ENCODE results near the gene TMEM132D. TPM values are rescaled to one million over a fixed set of nuclear protein-coding genes. Genes with fewer than 3 reads are reported as not detected.

Gene TMEM132D
- total RNA-seq, 1 experiment from 2014 or later: not detected

GRCh38 chr12:129672110-129672509 lies 231.7 kb downstream of the TMEM132D start:
- no peak for DNase-seq (ENCODE audit: extremely low read depth, low read depth)

- DNase-seq (ENCODE audit: extremely low read depth, low read depth): no peak
These were observed 233.4 kb downstream of the TMEM132D start for GRCh38 chr12:129670256-129670920.

GRCh38 chr12:129665414-129665813 lies 238.4 kb downstream of the TMEM132D start:
- no peak for DNase-seq (ENCODE audit: extremely low read depth, low read depth)

GRCh38 chr12:129662234-129662633 lies 241.6 kb downstream of the TMEM132D start:
- no peak for DNase-seq (ENCODE audit: extremely low read depth, low read depth)

GRCh38 chr12:129660946-129661345 lies 242.9 kb downstream of the TMEM132D start:
- DNase-seq (ENCODE audit: extremely low read depth, low read depth): no peak

- DNase-seq (ENCODE audit: extremely low read depth, low read depth): no peak
These were observed 243.7 kb downstream of the TMEM132D start for GRCh38 chr12:129659961-129660622.

- no peak for DNase-seq (ENCODE audit: extremely low read depth, low read depth)
These were observed 246.6 kb downstream of the TMEM132D start for GRCh38 chr12:129657179-129657578.

- no peak for DNase-seq (ENCODE audit: extremely low read depth, low read depth)
These were observed 251.9 kb downstream of the TMEM132D start for GRCh38 chr12:129651951-129652350.

- DNase-seq (ENCODE audit: extremely low read depth, low read depth): no peak
These were observed 261.9 kb downstream of the TMEM132D start for GRCh38 chr12:129641926-129642325.

- DNase-seq (ENCODE audit: extremely low read depth, low read depth): no peak
These were observed 268.7 kb downstream of the TMEM132D start for GRCh38 chr12:129635021-129635685.

- DNase-seq (ENCODE audit: extremely low read depth, low read depth): no peak
These were observed 272.5 kb downstream of the TMEM132D start for GRCh38 chr12:129631316-129631715.

- no peak for DNase-seq (ENCODE audit: extremely low read depth, low read depth)
These were observed 273.9 kb downstream of the TMEM132D start for GRCh38 chr12:129629901-129630300.

GRCh38 chr12:129622566-129622965 lies 281.3 kb downstream of the TMEM132D start:
- no peak for DNase-seq (ENCODE audit: extremely low read depth, low read depth)

- DNase-seq (ENCODE audit: extremely low read depth, low read depth): no peak
These were observed 284.6 kb downstream of the TMEM132D start for GRCh38 chr12:129619271-129619670.

GRCh38 chr12:129617849-129618248 lies 286.0 kb downstream of the TMEM132D start:
- no peak for DNase-seq (ENCODE audit: extremely low read depth, low read depth)

GRCh38 chr12:129615001-129615400 lies 288.8 kb downstream of the TMEM132D start:
- no peak for DNase-seq (ENCODE audit: extremely low read depth, low read depth)

- DNase-seq (ENCODE audit: extremely low read depth, low read depth): no peak
These were observed 289.5 kb downstream of the TMEM132D start for GRCh38 chr12:129614221-129614885.

- DNase-seq (ENCODE audit: extremely low read depth, low read depth): no peak
These were observed 290.5 kb downstream of the TMEM132D start for GRCh38 chr12:129613314-129613713.

- no peak for DNase-seq (ENCODE audit: extremely low read depth, low read depth)
These were observed 293.2 kb downstream of the TMEM132D start for GRCh38 chr12:129610601-129611120.

- DNase-seq (ENCODE audit: extremely low read depth, low read depth): no peak
These were observed 296.1 kb downstream of the TMEM132D start for GRCh38 chr12:129607756-129608155.

GRCh38 chr12:129607301-129607700 lies 296.5 kb downstream of the TMEM132D start:
- DNase-seq (ENCODE audit: extremely low read depth, low read depth): no peak

All from NCI-H460 (cell line).